Neural cell (in vitro differentiated cells): ENCODE measurements around the gene SLC30A7. TPM values are rescaled to one million over a fixed set of nuclear protein-coding genes. Genes with fewer than 3 reads are reported as not detected.

Source experiments
- H2AFZ ChIP-seq: fragments of 200-600, 300-800 bp; sonication (generic), shearing (Covaris generic); 2 replicates; pipeline ENCODE4 v1.6.0; 2014; ENCODE audit warnings: low read depth, mild to moderate bottlenecking, antibody characterized with exemption, low read length, moderate library complexity
- H3F3A ChIP-seq: fragments of 200-600 bp; shearing (Covaris generic); 2 replicates; pipeline ENCODE4 v1.6.1; 2016; ENCODE audit warnings: mild to moderate bottlenecking, moderate library complexity, mixed read lengths, antibody characterized with exemption, low read length; ENCODE audit not compliant: insufficient read depth, poor library complexity, severe bottlenecking
- H3K27ac ChIP-seq: fragments of 200-600, 300-800 bp; sonication (generic), shearing (Covaris generic); 2 replicates; pipeline ENCODE4 v1.5.1; 2014; ENCODE audit warnings: mild to moderate bottlenecking, low read length, moderate library complexity
- H3K27me3 ChIP-seq: fragments of 300-800, 200-600 bp; sonication (generic), shearing (Covaris generic); 2 replicates; pipeline ENCODE4 v1.6.0; 2014; ENCODE audit warnings: mild to moderate bottlenecking, low read depth, low read length, moderate library complexity; ENCODE audit not compliant: insufficient read depth
- H3K36me3 ChIP-seq: fragments of 300-800, 200-600 bp; sonication (generic), shearing (Covaris generic); 2 replicates; pipeline ENCODE4 v1.5.1; 2014; ENCODE audit warnings: mild to moderate bottlenecking, antibody characterized with exemption, low read length, moderate library complexity; ENCODE audit not compliant: insufficient read depth
- H3K4me2 ChIP-seq: fragments of 300-800, 200-600 bp; sonication (generic), shearing (Covaris generic); 2 replicates; pipeline ENCODE4 v1.6.0; 2014; ENCODE audit warnings: mild to moderate bottlenecking, low read length
- H3K4me3 ChIP-seq: fragments of 300-800, 200-600 bp; sonication (generic), shearing (Covaris generic); 2 replicates; pipeline ENCODE4 v1.5.1; 2014; ENCODE audit warnings: mild to moderate bottlenecking, low read length, moderate library complexity
- H3K79me2 ChIP-seq: fragments of 200-600 bp; shearing (Covaris generic); replicated peaks from 2 replicates; pipeline ENCODE4 v1.6.0; 2014; ENCODE audit warnings: mild to moderate bottlenecking, low read length, moderate library complexity; ENCODE audit not compliant: insufficient read depth
- H3K9ac ChIP-seq: fragments of 300-800, 200-600 bp; sonication (generic), shearing (Covaris generic); 2 replicates; pipeline ENCODE4 v1.6.1; 2016; ENCODE audit warnings: mild to moderate bottlenecking, low read length, mixed read lengths
- H3K9me2 ChIP-seq: fragments of 200-600 bp; shearing (Covaris generic); 2 replicates; pipeline ENCODE4 v1.6.1; 2016; ENCODE audit warnings: mild to moderate bottlenecking, low read length, mixed read lengths; ENCODE audit not compliant: insufficient read depth
- H3K9me3 ChIP-seq: fragments of 200-600, 300-800 bp; sonication (generic), shearing (Covaris generic); 2 replicates; pipeline ENCODE4 v1.6.1; 2016; ENCODE audit warnings: mild to moderate bottlenecking, mixed run types, low read length, moderate library complexity, mixed read lengths
- H4K20me1 ChIP-seq: fragments of 200-600 bp; shearing (Covaris generic); 2 replicates; pipeline ENCODE4 v1.6.1; 2016; ENCODE audit warnings: mild to moderate bottlenecking, mixed run types; ENCODE audit not compliant: insufficient read depth
- EP300 ChIP-seq: fragments of 450-650 bp; conservative IDR thresholded peaks from 2 replicates; pipeline ENCODE4 v1.6.1; 2014; ENCODE audit warnings: antibody characterized with exemption, mild to moderate bottlenecking, moderate library complexity; ENCODE audit not compliant: poor library complexity, severe bottlenecking
- EZH2 ChIP-seq: fragments of 200-600, 300-800 bp; shearing (Covaris generic), sonication (generic); IDR thresholded peaks from 2 replicates; pipeline ENCODE4 v1.6.1; 2014; ENCODE audit warnings: antibody characterized with exemption, low read length, borderline replicate concordance, mild to moderate bottlenecking; ENCODE audit not compliant: insufficient read depth, poor library complexity, severe bottlenecking
- MXI1 ChIP-seq: fragments of 450-650 bp; conservative IDR thresholded peaks from 2 replicates; pipeline ENCODE4 v1.6.1; 2014; ENCODE audit warnings: antibody characterized with exemption, mild to moderate bottlenecking; ENCODE audit not compliant: poor library complexity, severe bottlenecking
- POLR2AphosphoS5 ChIP-seq: IDR thresholded peaks from 2 replicates; pipeline ENCODE4 v1.6.1; 2012
- RAD21 ChIP-seq: fragments of 450-650 bp; conservative IDR thresholded peaks from 2 replicates; pipeline ENCODE4 v1.6.1; 2014; ENCODE audit warnings: antibody characterized with exemption, mild to moderate bottlenecking, moderate library complexity
- SMC3 ChIP-seq: fragments of 450-650 bp; conservative IDR thresholded peaks from 2 replicates; pipeline ENCODE4 v1.6.1; 2014; ENCODE audit warnings: antibody characterized with exemption, mild to moderate bottlenecking, moderate library complexity; ENCODE audit not compliant: poor library complexity
- TAF1 ChIP-seq: IDR thresholded peaks from 2 replicates; pipeline ENCODE4 v1.6.1; 2012; ENCODE audit warnings: low read depth
- polyA plus RNA-seq: library from polyadenylated mRNA; depleted of rRNA; stranded (reverse); fragments of >200 nt; gene quantifications from 2 replicates; pipeline ENCODE4 v1.2.3, GENCODE V29; 2014
- TF ChIP-seq, protein P1 (sequence below): fragments of 450-650 bp; IDR thresholded peaks from 2 replicates; pipeline ENCODE4 v1.5.1; 2014; ENCODE audit warnings: antibody characterized with exemption, mild to moderate bottlenecking, moderate library complexity; ENCODE audit not compliant: poor library complexity, severe bottlenecking
- TF ChIP-seq, protein P2 (sequence below): IDR thresholded peaks from 2 replicates; pipeline ENCODE4 v1.6.1; 2012; ENCODE audit warnings: borderline replicate concordance

SLC30A7 gene
- polyA plus RNA-seq, 1 donor from 2014 or later, result 19.8 TPM

- H3K9me3 ChIP-seq, result no peaks in the 10 kb centered on the region
- H3K4me3 ChIP-seq, result no peak overlapping the region
- no peak overlapping the region for H3K4me2 ChIP-seq
- no peaks in the 10 kb centered on the region for H3K27me3 ChIP-seq
- H3K9me2 ChIP-seq, result no peaks in the 10 kb centered on the region
- no peaks in the 10 kb centered on the region for H3K79me2 ChIP-seq
- no peaks in the 10 kb centered on the region for H4K20me1 ChIP-seq
- no peaks in the 10 kb centered on the region for H3F3A ChIP-seq
- no peak overlapping the region for H3K27ac ChIP-seq
- no peak overlapping the region for H3K9ac ChIP-seq
- TF ChIP-seq SMC3 (no peak), POLR2AphosphoS5 (no peak), RAD21 (no peak), EP300 (no peak), TAF1 (no peak), EZH2 (no peak), MXI1 (no peak)
- TF ChIP-seq, protein P1, sequence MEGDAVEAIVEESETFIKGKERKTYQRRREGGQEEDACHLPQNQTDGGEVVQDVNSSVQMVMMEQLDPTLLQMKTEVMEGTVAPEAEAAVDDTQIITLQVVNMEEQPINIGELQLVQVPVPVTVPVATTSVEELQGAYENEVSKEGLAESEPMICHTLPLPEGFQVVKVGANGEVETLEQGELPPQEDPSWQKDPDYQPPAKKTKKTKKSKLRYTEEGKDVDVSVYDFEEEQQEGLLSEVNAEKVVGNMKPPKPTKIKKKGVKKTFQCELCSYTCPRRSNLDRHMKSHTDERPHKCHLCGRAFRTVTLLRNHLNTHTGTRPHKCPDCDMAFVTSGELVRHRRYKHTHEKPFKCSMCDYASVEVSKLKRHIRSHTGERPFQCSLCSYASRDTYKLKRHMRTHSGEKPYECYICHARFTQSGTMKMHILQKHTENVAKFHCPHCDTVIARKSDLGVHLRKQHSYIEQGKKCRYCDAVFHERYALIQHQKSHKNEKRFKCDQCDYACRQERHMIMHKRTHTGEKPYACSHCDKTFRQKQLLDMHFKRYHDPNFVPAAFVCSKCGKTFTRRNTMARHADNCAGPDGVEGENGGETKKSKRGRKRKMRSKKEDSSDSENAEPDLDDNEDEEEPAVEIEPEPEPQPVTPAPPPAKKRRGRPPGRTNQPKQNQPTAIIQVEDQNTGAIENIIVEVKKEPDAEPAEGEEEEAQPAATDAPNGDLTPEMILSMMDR, result no peak
- TF ChIP-seq, protein P2, sequence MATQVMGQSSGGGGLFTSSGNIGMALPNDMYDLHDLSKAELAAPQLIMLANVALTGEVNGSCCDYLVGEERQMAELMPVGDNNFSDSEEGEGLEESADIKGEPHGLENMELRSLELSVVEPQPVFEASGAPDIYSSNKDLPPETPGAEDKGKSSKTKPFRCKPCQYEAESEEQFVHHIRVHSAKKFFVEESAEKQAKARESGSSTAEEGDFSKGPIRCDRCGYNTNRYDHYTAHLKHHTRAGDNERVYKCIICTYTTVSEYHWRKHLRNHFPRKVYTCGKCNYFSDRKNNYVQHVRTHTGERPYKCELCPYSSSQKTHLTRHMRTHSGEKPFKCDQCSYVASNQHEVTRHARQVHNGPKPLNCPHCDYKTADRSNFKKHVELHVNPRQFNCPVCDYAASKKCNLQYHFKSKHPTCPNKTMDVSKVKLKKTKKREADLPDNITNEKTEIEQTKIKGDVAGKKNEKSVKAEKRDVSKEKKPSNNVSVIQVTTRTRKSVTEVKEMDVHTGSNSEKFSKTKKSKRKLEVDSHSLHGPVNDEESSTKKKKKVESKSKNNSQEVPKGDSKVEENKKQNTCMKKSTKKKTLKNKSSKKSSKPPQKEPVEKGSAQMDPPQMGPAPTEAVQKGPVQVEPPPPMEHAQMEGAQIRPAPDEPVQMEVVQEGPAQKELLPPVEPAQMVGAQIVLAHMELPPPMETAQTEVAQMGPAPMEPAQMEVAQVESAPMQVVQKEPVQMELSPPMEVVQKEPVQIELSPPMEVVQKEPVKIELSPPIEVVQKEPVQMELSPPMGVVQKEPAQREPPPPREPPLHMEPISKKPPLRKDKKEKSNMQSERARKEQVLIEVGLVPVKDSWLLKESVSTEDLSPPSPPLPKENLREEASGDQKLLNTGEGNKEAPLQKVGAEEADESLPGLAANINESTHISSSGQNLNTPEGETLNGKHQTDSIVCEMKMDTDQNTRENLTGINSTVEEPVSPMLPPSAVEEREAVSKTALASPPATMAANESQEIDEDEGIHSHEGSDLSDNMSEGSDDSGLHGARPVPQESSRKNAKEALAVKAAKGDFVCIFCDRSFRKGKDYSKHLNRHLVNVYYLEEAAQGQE, result no peak
- H2AFZ ChIP-seq, result no peak overlapping the region
- H3K36me3 ChIP-seq, result peaks cover 11% of the 10 kb centered on the region
These were observed 112.4 kb downstream of the SLC30A7 start for GRCh38 chr1:101008229-101008834.

- Histone ChIP-seq H3K4me3 (no peak overlapping the region), H3K9me2 (no peaks in the 10 kb centered on the region), H3K27ac (no peak overlapping the region), H2AFZ (no peak overlapping the region), H3K79me2 (no peaks in the 10 kb centered on the region), H3K4me2 (no peak overlapping the region), H3K9me3 (no peaks in the 10 kb centered on the region), H3K9ac (no peak overlapping the region), H3K27me3 (no peaks in the 10 kb centered on the region), H4K20me1 (no peaks in the 10 kb centered on the region), H3F3A (no peaks in the 10 kb centered on the region), H3K36me3 (peaks cover 11% of the 10 kb centered on the region)
- TF ChIP-seq, protein P1, result no peak
- TF ChIP-seq SMC3 (no peak), EP300 (no peak), POLR2AphosphoS5 (no peak), EZH2 (no peak), TAF1 (no peak), MXI1 (no peak), RAD21 (no peak)
- TF ChIP-seq, protein P2, result no peak
These were observed 117.9 kb downstream of the SLC30A7 start for GRCh38 chr1:101013776-101014175.
